GM19193 (cell line): ENCODE results near the gene GRIK4.

Experiments
- POLR2A ChIP-seq: IDR thresholded peaks from 4 replicates; pipeline ENCODE4 v1.6.1; 2011; ENCODE audit not compliant: insufficient read depth, insufficient read length; ENCODE audit errors: extremely low read depth

The GRIK4 gene

DNA sequence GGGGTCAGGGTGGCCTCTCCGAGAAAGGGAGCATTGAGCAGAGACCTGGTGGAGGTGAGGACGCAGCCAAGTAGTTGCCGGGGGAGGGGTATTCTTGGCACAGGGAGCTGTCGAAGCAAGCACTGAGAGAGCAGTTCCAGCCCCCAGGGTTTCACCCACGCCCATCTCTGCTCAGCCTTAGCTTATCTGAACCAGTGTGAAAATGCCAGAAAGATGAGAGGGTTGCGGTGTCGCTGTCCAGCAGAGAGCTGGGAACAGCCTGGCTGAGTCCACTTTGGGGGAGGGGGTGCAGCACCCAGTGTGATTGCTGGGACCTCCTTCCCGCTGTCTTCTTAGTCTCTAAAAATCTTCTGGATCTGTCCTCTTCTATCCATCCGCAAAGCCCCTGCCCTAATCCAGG lies 389.1 kb downstream of the GRIK4 start:
- TF ChIP-seq POLR2A = no peak

DNA sequence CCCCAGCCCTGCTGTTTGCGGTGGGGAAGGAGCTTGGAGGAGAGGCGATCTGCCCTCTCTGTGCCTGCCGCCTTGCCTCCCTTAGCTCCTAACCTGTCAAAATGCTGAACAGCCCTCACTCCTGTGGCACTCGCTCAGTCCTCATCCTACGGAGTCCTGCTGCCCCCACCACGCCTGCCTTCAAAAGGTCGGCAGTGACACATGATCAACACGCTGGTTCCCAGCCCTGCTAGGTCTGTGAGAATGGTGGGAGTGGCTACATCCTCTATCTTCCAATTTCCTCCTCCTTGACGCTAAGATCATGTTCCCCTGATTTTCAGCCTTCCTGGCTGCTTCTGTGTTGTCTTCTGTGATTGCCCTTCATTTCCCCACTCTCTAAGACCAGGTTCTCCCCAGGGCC lies 392.1 kb downstream of the GRIK4 start:
- no peak for TF ChIP-seq POLR2A

DNA sequence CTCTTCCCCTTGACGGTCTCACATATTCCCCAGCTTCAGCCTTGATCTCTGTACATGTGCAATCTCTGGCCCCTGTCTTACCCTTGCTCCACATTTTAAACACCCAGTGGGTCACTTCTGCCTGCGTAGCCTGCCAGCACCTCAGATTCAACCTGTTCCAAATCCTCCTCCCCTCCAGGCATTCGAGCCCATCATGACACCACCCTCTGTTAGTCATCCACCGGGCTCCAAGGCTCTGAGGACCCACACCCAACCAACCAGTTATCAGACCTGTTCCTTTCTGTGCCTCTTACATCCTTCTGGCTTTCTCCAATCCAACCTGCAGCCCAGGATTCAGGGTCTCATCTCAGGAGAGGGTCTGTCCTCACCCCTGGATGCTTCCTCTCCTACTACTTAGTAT lies 392.6 kb downstream of the GRIK4 start:
- TF ChIP-seq POLR2A = no peak

DNA sequence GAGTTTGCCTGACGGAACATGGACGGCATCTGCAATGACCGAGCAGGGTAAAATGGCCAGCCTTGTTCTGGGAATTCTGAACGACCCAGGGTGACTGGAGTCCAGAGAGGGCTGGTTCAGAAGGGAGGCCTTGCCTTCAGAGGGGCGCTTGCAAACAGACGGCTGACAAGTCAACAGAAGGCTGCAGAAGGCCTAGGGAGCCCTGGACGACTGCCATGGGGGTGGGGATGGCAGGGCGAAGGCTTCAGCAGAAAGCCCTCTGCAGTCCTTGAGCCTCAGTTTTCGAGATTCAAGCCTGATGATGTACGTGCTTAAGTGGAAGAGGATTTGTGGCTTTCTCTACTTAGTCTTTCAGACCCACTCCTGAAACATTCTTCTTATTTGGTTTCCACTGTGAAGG lies 395.2 kb downstream of the GRIK4 start:
- no peak for TF ChIP-seq POLR2A

DNA sequence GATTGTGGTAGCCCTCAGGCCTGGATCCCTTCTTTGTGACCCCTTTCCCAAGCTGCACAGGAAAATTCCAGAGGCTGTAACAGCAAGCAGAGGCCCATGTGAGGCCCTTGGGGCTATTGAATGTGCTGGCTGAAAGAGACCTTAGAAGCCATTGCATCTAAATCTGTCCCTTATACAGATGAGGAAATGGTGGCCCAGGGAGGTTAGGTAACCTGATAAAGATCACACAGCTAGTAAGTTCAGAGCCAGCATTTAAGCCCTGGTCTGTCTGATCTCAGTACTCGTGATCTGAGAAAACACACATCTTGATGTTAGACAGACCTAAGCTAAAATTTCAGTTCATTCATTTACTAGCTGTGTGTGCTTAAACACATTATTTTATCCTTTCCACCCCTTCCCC lies 396.4 kb downstream of the GRIK4 start:
- no peak for TF ChIP-seq POLR2A

DNA sequence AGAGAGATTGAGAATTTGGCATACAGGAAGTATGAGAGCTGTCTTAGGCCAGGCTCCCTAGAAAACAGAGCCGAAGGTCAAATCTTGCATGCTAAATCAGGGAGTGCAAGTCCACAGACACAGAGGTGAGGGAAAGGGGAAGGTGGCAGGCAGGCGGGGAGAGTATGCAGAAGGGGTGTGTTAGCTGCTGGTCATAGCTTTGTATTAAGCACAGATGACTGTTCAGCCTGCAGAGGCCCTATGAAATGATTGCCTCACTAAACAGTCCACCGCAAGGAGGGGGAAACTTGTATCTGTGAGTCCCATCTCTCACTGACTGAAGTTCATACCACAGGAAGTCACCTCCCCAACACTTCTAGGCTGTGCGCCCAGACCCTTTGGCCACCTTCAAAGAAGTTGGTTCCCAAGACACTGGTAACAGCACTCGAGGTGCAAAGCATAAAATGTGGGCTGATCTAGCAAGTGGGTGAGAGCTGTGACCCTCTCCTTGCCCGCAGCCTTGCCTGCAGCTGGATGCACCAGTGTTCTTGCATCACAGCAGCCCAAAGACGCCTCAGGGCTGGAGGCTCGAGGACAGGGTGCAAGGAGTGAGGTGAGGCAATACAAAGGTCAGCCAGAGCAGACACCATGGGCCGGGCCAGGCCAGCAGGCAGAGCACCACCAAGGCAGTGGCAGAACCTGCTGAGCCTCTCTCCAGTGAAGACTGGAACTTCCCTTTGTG lies 397.1 kb downstream of the GRIK4 start:
- no peak for TF ChIP-seq POLR2A

DNA sequence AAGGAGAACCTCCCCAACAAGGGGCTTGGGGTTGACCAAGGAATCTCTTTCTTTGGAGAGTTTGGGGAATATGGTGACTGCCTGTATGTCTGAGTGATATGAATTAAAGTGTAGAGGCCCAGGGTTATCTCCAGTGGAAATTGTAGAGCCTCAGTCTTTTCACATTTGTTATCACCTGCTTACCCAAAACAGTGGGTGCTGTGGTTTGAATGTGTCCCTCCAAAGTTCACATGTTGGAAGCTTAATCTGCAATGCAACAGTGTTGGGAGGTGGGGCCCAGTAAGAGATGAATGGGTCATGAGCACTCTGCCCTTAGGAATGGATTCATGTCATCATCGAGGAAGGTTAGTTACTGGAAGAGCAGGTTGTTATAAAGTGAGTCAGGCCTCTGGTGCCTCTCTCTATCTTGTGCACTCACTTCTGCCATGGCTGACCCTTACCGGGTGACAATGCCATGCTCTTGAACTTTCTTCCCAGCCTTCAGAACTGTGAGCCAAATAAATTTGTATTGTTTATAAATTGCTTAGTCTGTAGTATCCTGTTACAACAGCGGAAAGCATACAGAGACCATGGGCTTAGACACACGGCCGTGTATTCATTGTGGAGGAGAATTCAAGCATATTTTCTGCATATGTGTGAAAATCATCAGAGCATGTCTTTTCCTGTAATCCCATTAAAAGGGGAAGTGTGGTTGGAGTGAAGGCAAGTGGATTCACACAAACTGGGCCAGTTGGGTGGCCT lies 398.3 kb downstream of the GRIK4 start:
- no peak for TF ChIP-seq POLR2A

DNA sequence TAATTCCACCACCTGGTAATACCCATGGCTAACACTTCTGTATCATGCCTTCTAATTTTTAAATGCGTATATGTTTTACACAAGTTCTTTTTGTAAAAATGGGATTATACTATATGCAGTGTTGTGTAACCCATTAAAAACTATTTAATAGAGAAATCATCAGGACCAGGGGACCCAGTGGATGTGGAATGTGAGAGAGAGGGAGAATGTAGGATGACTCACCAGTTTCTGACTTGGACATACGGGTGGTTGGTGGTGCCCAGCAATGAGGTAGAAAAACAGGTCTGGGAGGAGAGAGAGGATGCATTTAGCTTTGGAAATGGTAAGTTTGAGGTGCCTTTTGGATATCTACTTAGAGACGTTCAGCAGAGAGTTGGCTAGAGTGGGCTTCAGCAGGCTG lies 400.4 kb downstream of the GRIK4 start:
- no peak for TF ChIP-seq POLR2A

DNA sequence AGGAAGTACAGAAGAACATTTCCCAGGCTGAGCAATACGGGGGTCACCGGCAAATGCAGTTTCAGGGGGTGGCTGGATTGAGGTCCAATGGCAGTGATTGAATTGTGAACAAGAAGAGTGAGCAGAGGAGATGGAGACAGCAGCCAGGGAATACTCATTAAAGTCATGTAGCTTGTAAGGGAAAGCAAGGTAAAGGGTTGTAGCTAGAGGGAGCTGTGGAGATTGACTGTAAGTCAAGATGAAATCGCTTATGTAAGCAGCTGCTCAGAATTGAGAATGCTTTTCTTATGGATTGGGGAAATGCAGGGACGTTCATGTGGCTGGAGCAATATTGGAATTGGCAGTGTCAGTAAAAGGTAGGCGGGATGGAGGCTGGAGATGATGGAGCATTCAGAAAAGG lies 401.0 kb downstream of the GRIK4 start:
- TF ChIP-seq POLR2A = no peak

DNA sequence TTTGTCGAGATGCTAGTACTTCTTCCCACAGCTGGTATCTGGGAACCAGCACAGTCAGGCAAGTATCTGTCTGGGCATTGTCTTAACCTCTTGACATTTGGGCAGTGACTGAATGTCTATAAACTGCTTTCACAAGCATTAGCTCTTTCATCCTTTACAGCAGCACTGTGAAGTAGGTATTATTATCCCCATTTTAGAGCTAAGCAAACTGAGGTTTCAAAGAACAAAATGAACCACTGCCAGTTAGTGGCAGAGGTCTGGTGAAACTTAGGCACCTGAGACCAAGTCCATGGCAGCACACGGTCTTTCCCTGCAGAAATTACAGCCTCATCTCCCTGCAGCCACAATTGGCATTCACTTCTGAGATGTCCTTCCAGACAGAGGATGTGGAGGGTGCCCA lies 401.4 kb downstream of the GRIK4 start:
- no peak for TF ChIP-seq POLR2A

DNA sequence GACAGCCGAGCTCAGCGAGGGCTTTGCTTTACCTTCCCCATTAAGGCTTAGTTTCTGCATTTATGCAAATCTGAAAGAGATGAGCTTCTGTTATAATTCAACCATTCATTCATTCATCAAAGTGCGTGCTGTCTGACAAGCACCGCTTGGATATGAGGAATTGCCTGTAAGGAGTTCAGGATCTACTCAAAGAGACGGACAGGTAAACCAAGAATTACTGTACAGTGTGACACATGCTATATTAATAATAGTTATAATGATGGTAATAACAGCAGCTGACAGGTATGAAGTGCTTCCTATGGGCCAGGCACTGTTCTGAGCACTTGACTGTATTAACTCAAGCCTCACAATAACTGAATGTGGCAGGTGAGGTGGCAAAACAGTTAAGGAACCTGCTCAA lies 402.5 kb downstream of the GRIK4 start:
- no peak for TF ChIP-seq POLR2A

DNA sequence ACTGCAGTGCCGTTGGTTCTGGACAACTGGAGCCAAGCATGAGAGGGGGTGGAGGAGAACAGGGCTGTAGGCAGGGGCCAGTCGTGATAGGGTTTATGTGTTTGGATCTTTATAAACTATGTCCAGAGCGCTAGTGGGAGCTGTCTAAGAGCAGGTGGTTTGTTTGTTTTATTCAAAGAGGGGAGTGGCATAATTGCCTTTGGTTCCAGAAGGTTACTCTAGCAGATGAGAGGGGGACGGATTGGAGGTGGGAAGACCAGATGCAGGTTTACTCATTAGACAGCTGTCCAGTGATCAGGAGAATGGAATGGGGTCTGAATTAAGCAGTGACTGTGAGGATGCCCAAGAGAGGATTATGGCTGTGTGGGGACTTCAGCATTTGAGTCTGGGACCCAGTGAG lies 403.1 kb downstream of the GRIK4 start:
- TF ChIP-seq POLR2A = no peak

DNA sequence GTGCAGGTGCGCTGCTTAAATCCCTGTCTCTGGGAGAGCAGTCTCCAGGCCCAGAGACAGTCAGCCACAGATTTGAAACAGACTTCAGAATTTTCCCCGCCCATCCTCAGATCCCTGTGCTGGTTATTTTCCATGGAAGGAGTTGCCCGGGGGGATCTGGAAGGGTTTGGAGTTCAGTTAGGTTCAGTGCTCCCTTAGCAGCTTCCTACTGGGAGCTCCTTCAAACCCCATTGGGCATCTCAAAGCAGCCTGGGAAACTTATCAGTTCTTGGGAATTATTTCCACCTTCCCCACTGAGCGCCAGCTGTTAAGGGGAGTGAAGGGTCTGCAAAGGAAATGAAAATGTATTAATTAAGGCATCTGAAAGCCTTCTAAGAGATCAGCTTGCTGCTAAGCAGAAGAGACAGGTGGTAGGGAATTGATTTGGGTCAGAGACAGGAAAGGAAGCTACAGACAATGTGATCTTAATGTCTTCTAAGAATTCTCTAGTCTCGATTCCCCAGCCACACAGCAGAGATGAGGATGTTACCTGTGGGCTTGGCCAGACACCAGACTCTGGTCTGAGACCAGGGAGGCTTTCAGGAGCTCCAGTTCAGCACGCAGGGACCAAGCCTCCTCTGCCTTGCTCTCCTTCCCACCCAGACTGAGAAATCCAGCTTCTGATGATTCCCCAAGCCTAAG lies 406.2 kb downstream of the GRIK4 start:
- TF ChIP-seq POLR2A = no peak

DNA sequence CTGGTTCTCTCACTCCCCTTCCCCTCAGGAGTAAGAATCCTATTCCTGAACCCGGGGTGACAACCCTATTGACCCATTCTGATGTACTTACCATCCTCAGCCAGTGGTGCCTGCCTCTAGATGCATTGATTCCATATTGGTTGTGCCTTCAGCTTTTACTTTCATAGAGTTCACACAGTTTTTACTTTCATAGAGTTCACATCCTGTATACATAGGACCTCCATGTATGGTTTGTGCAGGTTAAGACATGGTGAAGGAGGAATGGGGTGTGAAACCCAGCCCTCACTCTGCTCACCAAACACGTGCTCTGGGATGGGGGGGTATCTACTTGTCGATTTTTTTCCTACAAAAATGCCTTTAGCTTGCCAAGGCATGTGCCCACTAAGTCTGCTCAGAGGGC lies 406.7 kb downstream of the GRIK4 start:
- TF ChIP-seq POLR2A = no peak

DNA sequence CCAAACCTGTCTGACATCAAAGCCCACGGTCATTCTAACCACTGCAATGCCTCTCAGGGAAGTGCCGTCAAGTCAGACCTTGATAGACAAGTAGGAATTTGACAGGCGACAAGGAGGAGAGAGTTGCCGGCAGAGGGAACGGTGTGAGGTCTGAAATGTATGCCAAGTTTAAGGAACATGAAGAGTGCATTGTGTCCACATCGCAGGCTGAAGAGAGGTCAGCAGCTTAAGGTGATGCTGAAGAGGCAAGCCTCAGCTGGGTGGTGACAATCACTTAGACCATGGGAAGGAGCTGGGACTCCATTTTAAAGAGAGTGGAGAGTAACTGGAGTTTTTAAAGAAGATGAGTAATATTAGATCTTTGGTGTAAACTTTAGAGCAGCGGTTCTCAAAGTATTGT lies 407.5 kb downstream of the GRIK4 start:
- TF ChIP-seq POLR2A = no peak

DNA sequence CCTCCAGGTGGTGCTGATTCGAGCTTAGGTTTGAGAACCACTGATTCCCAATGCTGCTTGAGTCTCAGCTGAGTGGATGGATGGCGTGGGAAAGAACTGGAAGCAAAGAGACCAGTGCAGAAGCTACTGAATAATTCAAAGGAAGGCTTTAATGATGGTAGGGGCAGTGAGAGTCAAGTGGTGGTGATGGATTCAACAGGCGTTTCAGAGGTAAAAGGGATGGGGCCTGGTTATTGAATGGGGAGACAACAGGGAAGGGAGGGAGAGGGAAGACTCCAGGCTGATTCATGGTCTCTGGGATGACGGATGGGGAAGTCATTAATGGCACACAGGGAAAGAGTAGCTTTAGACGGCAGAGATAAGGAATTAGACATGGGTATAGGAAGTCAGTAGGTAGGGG lies 408.0 kb downstream of the GRIK4 start:
- no peak for TF ChIP-seq POLR2A
